Measurements from ENCODE around the gene DIS3L2. TPM values are rescaled to one million over a fixed set of nuclear protein-coding genes. Genes with fewer than 3 reads are reported as not detected.
"Not testable (repeated sequence)": the region's sequence is repeated elsewhere in the genome, so short reads cannot be mapped to it uniquely, and the experiment has no call there.

The DIS3L2 gene
- total RNA-seq, 4 donors from 2014 or later, result 52.8 to 74.9 (median 61.8) TPM

DNA sequence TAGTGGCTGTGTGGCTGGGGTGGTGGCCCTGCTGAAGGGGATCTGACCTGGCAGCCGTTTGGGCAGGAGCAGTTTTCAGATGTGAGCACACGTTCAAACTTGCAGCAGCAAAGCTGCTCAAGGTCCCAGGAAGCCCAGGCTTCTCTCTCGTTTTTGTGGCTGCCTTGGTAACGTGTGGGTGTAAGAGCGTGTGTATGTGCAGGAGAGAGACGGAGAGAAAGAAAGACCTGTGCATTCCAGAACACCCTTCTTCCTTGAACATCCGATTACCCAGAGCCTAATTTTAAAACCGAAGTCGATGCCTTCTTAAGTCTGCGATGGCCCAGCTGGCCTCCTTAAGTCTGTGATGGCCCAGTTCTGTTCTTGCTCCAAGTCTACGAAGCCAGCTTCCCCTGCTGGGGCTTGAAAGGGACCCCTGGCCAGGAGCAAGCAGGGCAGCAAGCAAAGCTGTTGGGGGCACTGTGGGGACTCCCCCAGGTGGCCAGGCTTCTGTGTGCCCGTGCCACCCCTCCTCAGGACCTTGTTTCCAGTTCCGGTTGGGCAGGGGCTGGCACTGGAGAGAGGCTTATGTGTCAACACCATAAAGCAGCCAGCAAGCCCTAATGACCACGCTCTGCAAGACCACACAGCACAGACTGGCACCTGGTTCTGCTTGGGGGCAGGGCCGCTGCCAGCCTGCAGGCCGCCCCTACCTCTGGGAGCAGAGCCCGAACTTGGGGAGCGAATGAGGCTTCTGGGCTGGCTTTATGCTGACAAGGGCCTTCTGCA is 361.2 kb downstream of the DIS3L2 start:
- H3K36me3 ChIP-seq, result peaks cover 0 to 5% (median 0%) of the 10 kb centered on the region in 3 donors
- WGBS, 2 donors, result 83 to 92% methylated on average over 13 to 18 of the region's 18 CpGs
- DNase-seq (ENCODE audit: low spot score in 2 of 2), result no peak
- no peak overlapping the region for H3K4me3 ChIP-seq
- H3K9me3 ChIP-seq, result no peaks in the 10 kb centered on the region
- TF ChIP-seq CTCF (IDR thresholded peaks at IDR 0.05), result no peak
- H3K27me3 ChIP-seq, result no peaks in the 10 kb centered on the region
- peaks cover 0 to 43% (median 9%) of the 10 kb centered on the region in 4 donors for H3K4me1 ChIP-seq
- no peak overlapping the region for H3K27ac ChIP-seq

GRCh38 chr2:232323328-232323650 is 361.8 kb downstream of the DIS3L2 start:
- Histone ChIP-seq H3K4me3 (no peak overlapping the region), H3K4me1 (peaks cover 0 to 43% (median 9%) of the 10 kb centered on the region in 4 donors), H3K9me3 (no peaks in the 10 kb centered on the region), H3K36me3 (peaks cover 0 to 5% (median 0%) of the 10 kb centered on the region in 3 donors), H3K27me3 (no peaks in the 10 kb centered on the region), H3K27ac (no peak overlapping the region)
- DNase-seq (ENCODE audit: low spot score in 2 of 2), result no peak
- 92 to 100% methylated on average over 2 to 3 of the region's 4 CpGs for WGBS, 2 donors
- no peak for TF ChIP-seq CTCF (IDR thresholded peaks at IDR 0.05)
- TF ChIP-seq POLR2A (IDR thresholded peaks at IDR 0.05), result no peak

DNA sequence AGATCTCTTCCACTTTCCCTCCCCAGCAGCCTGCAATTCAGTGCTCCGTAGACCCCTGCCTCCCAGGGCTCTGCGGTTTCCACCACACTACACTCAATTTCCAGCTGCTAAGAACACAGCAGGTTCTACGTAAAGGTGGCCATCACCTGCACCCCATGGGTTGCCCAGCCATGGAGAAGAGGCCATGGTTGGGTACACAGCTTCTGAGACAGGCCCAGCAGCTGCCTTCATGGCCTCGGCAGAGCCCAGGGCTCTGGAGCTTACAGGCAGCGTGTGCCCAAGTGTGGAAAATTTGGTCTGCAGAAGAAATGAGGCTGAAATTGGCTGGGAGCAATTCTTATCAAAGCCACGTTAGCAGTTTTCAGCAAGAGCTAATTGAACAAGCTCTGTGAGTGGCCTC is 362.5 kb downstream of the DIS3L2 start:
- H3K4me1 ChIP-seq, result peaks cover 0 to 37% (median 9%) of the 10 kb centered on the region in 4 donors
- not testable (repeated sequence) for H3K27me3 ChIP-seq; H3K27ac ChIP-seq; DNase-seq (ENCODE audit: low spot score in 2 of 2); H3K9me3 ChIP-seq; H3K4me3 ChIP-seq; H3K36me3 ChIP-seq
- 81 to 86% methylated on average over 6 of the region's 6 CpGs for WGBS, 2 donors

DNA sequence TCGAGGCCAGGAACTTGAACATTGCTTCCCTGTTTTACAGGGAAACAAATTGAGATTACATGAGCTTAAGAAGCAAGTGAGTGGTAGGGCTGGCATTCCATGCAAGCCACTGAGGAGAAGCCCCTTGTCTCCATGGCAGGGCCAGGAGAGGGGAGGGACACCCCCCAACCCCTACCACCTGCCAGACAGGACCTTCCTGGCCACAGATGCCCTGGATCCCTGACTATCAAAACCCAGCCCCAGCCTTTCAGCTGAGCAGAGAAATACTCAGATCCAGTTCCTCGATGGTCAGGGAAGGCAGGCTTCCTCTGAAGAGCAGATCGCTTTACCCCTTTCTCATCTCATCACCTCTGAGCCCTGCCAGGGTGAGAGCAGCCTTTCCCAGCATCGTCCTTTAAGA is 363.3 kb downstream of the DIS3L2 start:
- no peak for TF ChIP-seq POLR2A (IDR thresholded peaks at IDR 0.05)
- TF ChIP-seq EP300 (IDR thresholded peaks at IDR 0.05), result no peak
- no peak for TF ChIP-seq CTCF (IDR thresholded peaks at IDR 0.05)
- H3K4me1 ChIP-seq, result peaks cover 0 to 28% (median 4%) of the 10 kb centered on the region in 4 donors
- no peak for DNase-seq (ENCODE audit: low spot score in 2 of 2)
- H3K4me3 ChIP-seq, result no peak overlapping the region
- H3K36me3 ChIP-seq, result peaks cover 0 to 2% (median 0%) of the 10 kb centered on the region in 3 donors
- H3K27ac ChIP-seq, result no peak overlapping the region
- 84 to 85% methylated on average over 4 of the region's 4 CpGs for WGBS, 2 donors
- H3K27me3 ChIP-seq, result no peaks in the 10 kb centered on the region
- no peaks in the 10 kb centered on the region for H3K9me3 ChIP-seq

DNA sequence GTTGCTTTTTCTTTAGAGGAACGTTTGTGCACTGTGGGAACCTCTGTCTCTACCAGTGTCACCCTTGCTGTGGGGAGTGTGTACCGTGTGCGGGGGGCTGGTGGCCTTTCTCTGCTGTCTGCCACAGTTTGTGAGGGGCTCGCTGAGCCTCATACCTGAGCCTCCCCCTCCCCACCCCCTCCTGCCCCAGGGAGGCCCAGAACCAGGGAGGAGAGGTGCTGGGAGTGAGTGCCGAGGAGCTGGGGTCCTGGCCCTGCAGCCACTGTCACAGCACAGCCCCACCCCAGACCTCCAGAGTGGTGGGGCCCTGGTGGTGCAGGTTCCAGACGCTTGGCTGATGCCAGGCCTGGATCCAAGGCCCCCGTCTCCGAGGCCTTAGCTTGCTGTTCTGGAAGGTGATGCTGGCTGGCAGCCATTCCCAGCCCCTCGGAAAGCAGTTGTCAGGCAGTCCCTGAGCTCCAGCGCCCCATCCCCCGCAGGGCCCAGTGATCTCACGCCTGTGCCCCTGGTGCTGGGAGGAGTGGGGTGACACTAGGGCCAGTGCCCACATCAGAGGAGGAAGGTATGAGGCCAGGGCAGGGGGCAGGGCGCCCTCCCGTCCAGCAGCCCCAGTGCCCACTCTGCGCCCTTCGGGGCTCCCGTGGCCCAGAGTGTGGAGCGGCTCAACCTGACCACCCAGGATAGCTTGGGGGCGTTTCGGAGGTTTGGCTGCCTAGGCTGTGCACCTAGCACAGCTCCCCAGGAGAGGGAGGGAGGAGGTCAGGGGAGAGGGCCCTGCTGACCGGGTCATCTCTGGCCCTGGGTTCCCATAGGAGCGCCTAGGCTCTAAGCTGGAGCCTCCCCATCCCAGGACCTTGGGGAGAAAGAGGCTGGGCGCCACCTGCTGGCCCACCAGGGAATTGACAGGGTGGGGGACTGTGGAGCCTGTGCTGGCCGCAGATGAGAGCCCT is 364.1 kb downstream of the DIS3L2 start:
- WGBS, 2 donors, result 76 to 81% methylated on average over 17 of the region's 24 CpGs
- Histone ChIP-seq H3K9me3 (no peaks in the 10 kb centered on the region), H3K4me1 (peaks cover 0 to 20% (median 0%) of the 10 kb centered on the region in 4 donors), H3K4me3 (no peak overlapping the region), H3K27me3 (no peaks in the 10 kb centered on the region), H3K27ac (no peak overlapping the region), H3K36me3 (peaks cover 0 to 11% (median 0%) of the 10 kb centered on the region in 3 donors)
- TF ChIP-seq EP300 (IDR thresholded peaks at IDR 0.05), result no peak
- TF ChIP-seq CTCF (IDR thresholded peaks at IDR 0.05), result peak; percentile 63 to 76 (median 67)
- DNase-seq (ENCODE audit: low spot score in 2 of 2), result no peak
